ENCODE data around the gene DUSP8. TPM values are rescaled to one million over a fixed set of nuclear protein-coding genes. Genes with fewer than 3 reads are reported as not detected.

Gene DUSP8
- total RNA-seq, 2 experiments from 2014 or later, result 1.4 to 2.0 TPM

- H3K27me3 Mint-ChIP-seq, result no peaks in the 10 kb centered on the region
- ATAC-seq (no peak), DNase-seq (no peak)
- no peak for TF ChIP-seq CTCF (IDR thresholded peaks at IDR 0.05)
- H3K36me3 Mint-ChIP-seq (ENCODE audit: low read depth), result no peaks in the 10 kb centered on the region
- H3K4me3 Mint-ChIP-seq, result no peak overlapping the region
- ChIA-PET POLR2A (no interaction called here), CTCF (interaction anchor here (1.2 to 3.5 kb wide), 2 partner anchors 10 to 17 kb away, joined by 3 to 22 read pairs; no protein-coding TSS in a partner anchor)
- no peaks in the 10 kb centered on the region for H3K9me3 Mint-ChIP-seq
- H3K27ac Mint-ChIP-seq, result no peak overlapping the region
- H3K4me1 Mint-ChIP-seq (ENCODE audit: low read depth), result peaks cover 5% of the 10 kb centered on the region
- intact Hi-C loops (cut with micrococcal nuclease), result no loop called here
These were observed 8.2 kb downstream of the DUSP8 start for GRCh38 chr11:1563697-1564534.

GRCh38 chr11:1563149-1563638 is 8.9 kb downstream of the DUSP8 start:
- no peak for ATAC-seq
- H3K9me3 Mint-ChIP-seq, result no peaks in the 10 kb centered on the region
- H3K36me3 Mint-ChIP-seq (ENCODE audit: low read depth), result no peaks in the 10 kb centered on the region
- H3K27me3 Mint-ChIP-seq, result no peaks in the 10 kb centered on the region
- TF ChIP-seq CTCF (IDR thresholded peaks at IDR 0.05), result no peak
- no peak for DNase-seq
- intact Hi-C loops (cut with micrococcal nuclease), result no loop called here
- H3K4me1 Mint-ChIP-seq (ENCODE audit: low read depth), result no peaks in the 10 kb centered on the region
- H3K27ac Mint-ChIP-seq, result no peak overlapping the region
- ChIA-PET CTCF (interaction anchor here (3.5 kb wide), 1 partner anchor 11 kb away, joined by 22 read pairs; no protein-coding TSS in a partner anchor), POLR2A (no interaction called here)
- no peak overlapping the region for H3K4me3 Mint-ChIP-seq

GRCh38 chr11:1562469-1563148 is 9.5 kb downstream of the DUSP8 start:
- intact Hi-C loops (cut with micrococcal nuclease), result no loop called here
- H3K27me3 Mint-ChIP-seq, result no peaks in the 10 kb centered on the region
- no peak overlapping the region for H3K4me3 Mint-ChIP-seq
- DNase-seq (no peak), ATAC-seq (no peak)
- CTCF ChIA-PET, result interaction anchor here (3.5 kb wide), 1 partner anchor 11 kb away, joined by 22 read pairs; no protein-coding TSS in a partner anchor
- no peaks in the 10 kb centered on the region for H3K4me1 Mint-ChIP-seq (ENCODE audit: low read depth)
- POLR2A ChIA-PET, result no interaction called here
- no peak overlapping the region for H3K27ac Mint-ChIP-seq
- H3K36me3 Mint-ChIP-seq (ENCODE audit: low read depth), result peaks cover under 1% of the 10 kb centered on the region
- H3K9me3 Mint-ChIP-seq, result no peaks in the 10 kb centered on the region
- no peak for TF ChIP-seq CTCF (IDR thresholded peaks at IDR 0.05)

- ChIA-PET CTCF (no interaction called here), POLR2A (interaction anchor here (1.2 kb wide), 1 partner anchor 9 kb away, joined by 3 read pairs; no protein-coding TSS in a partner anchor)
- intact Hi-C loops (cut with micrococcal nuclease), result no loop called here
- H3K36me3 Mint-ChIP-seq (ENCODE audit: low read depth), result peaks cover 2% of the 10 kb centered on the region
- DNase-seq (no peak), ATAC-seq (no peak)
- H3K4me1 Mint-ChIP-seq (ENCODE audit: low read depth), result no peaks in the 10 kb centered on the region
- no peaks in the 10 kb centered on the region for H3K9me3 Mint-ChIP-seq
- TF ChIP-seq CTCF (IDR thresholded peaks at IDR 0.05), result no peak
- H3K27me3 Mint-ChIP-seq, result no peaks in the 10 kb centered on the region
- H3K27ac Mint-ChIP-seq, result no peak overlapping the region
- no peak overlapping the region for H3K4me3 Mint-ChIP-seq
These were observed 10.1 kb downstream of the DUSP8 start for GRCh38 chr11:1561955-1562354.

GRCh38 chr11:1561266-1561665 is 10.8 kb downstream of the DUSP8 start:
- Mint-ChIP-seq H3K4me3 (no peak overlapping the region), H3K9me3 (no peaks in the 10 kb centered on the region), H3K36me3 (ENCODE audit: low read depth) (peaks cover 2% of the 10 kb centered on the region), H3K4me1 (ENCODE audit: low read depth) (no peaks in the 10 kb centered on the region), H3K27ac (no peak overlapping the region), H3K27me3 (no peaks in the 10 kb centered on the region)
- intact Hi-C loops (cut with micrococcal nuclease), result no loop called here
- CTCF ChIA-PET, result no interaction called here
- ATAC-seq (no peak), DNase-seq (no peak)
- POLR2A ChIA-PET, result interaction anchor here (1.2 kb wide), 1 partner anchor 10 kb away, joined by 3 read pairs; no protein-coding TSS in a partner anchor
- TF ChIP-seq CTCF (IDR thresholded peaks at IDR 0.05), result no peak
